ENCODE results near the gene SLC22A13. TPM values are rescaled to one million over a fixed set of nuclear protein-coding genes. Genes with fewer than 3 reads are reported as not detected.

Gene SLC22A13
- total RNA-seq, 4 donors from 2014 or later: 0.48 to 0.76 TPM; not detected in 2

GRCh38 chr3:38311476-38311875 lies 45.9 kb downstream of the SLC22A13 start:
- no peak overlapping the region for H3K27ac ChIP-seq
- H3K4me1 ChIP-seq: no peaks in the 10 kb centered on the region
- H3K36me3 ChIP-seq: no peaks in the 10 kb centered on the region
- intact Hi-C loops (cut with DNase I): no loop called here
- no peaks in the 10 kb centered on the region for H3K27me3 ChIP-seq
- 95 to 100% methylated on average over 1 of the region's 1 CpG for WGBS, 2 donors
- DNase-seq: no peak
- no peak for TF ChIP-seq POLR2A (IDR thresholded peaks at IDR 0.05)
- TF ChIP-seq, protein P1, sequence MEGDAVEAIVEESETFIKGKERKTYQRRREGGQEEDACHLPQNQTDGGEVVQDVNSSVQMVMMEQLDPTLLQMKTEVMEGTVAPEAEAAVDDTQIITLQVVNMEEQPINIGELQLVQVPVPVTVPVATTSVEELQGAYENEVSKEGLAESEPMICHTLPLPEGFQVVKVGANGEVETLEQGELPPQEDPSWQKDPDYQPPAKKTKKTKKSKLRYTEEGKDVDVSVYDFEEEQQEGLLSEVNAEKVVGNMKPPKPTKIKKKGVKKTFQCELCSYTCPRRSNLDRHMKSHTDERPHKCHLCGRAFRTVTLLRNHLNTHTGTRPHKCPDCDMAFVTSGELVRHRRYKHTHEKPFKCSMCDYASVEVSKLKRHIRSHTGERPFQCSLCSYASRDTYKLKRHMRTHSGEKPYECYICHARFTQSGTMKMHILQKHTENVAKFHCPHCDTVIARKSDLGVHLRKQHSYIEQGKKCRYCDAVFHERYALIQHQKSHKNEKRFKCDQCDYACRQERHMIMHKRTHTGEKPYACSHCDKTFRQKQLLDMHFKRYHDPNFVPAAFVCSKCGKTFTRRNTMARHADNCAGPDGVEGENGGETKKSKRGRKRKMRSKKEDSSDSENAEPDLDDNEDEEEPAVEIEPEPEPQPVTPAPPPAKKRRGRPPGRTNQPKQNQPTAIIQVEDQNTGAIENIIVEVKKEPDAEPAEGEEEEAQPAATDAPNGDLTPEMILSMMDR (IDR thresholded peaks at IDR 0.05): no peak
- no peak overlapping the region for H3K4me3 ChIP-seq
- no peaks in the 10 kb centered on the region for H3K9me3 ChIP-seq

GRCh38 chr3:38311941-38312340 lies 46.3 kb downstream of the SLC22A13 start:
- no peaks in the 10 kb centered on the region for H3K4me1 ChIP-seq
- intact Hi-C loops (cut with DNase I): no loop called here
- 51 to 53% methylated on average over 2 of the region's 2 CpGs for WGBS, 2 donors
- no peaks in the 10 kb centered on the region for H3K36me3 ChIP-seq
- H3K27ac ChIP-seq: no peak overlapping the region
- H3K27me3 ChIP-seq: no peaks in the 10 kb centered on the region
- DNase-seq: no peak
- H3K4me3 ChIP-seq: no peak overlapping the region
- no peak for TF ChIP-seq POLR2A (IDR thresholded peaks at IDR 0.05)
- TF ChIP-seq, protein P1 (IDR thresholded peaks at IDR 0.05): no peak
- no peaks in the 10 kb centered on the region for H3K9me3 ChIP-seq

DNA sequence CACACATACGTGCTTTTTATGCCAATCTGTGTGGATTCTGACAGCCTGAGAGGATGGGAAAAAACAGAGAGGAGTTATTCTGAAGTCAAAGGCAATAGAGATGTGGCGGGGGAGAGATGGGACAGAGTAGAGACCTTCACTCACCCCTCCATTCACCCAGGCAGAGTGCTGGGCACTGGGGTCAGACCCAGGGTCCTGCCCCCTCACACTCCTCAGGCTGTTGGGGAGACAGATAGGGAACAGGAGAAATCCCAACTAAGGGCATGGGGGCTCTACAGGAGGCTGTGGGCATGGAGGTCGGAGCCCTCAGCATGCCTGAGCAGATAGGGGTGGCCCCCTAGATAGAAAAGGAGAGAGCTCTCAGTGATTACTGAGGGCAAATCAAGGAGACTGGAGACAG lies 46.7 kb downstream of the SLC22A13 start:
- WGBS, 2 donors: 81 to 96% methylated on average over 3 of the region's 3 CpGs

GRCh38 chr3:38313263-38313662 lies 47.7 kb downstream of the SLC22A13 start:
- 50 to 79% methylated on average over 2 to 5 of the region's 5 CpGs for WGBS, 2 donors

More for the DNA sequence above, 46.7 kb downstream of the SLC22A13 start:
- DNase-seq: no peak
- no peaks in the 10 kb centered on the region for H3K4me1 ChIP-seq
- TF ChIP-seq POLR2A (IDR thresholded peaks at IDR 0.05): no peak
- TF ChIP-seq, protein P1 (IDR thresholded peaks at IDR 0.05): no peak
- no peaks in the 10 kb centered on the region for H3K36me3 ChIP-seq
- no peak overlapping the region for H3K27ac ChIP-seq
- intact Hi-C loops (cut with DNase I): no loop called here
- no peaks in the 10 kb centered on the region for H3K9me3 ChIP-seq
- no peaks in the 10 kb centered on the region for H3K27me3 ChIP-seq
- no peak overlapping the region for H3K4me3 ChIP-seq

GRCh38 chr3:38313695-38314094 lies 48.1 kb downstream of the SLC22A13 start:
- TF ChIP-seq, protein P1 (IDR thresholded peaks at IDR 0.05): no peak
- TF ChIP-seq POLR2A (IDR thresholded peaks at IDR 0.05): no peak
- Histone ChIP-seq H3K9me3 (no peaks in the 10 kb centered on the region), H3K4me3 (no peak overlapping the region), H3K27me3 (no peaks in the 10 kb centered on the region), H3K36me3 (no peaks in the 10 kb centered on the region), H3K27ac (no peak overlapping the region), H3K4me1 (no peaks in the 10 kb centered on the region)
- WGBS, 2 donors: 76 to 80% methylated on average over 1 to 8 of the region's 11 CpGs
- intact Hi-C loops (cut with DNase I): no loop called here
- DNase-seq: no peak

More at GRCh38 chr3:38313263-38313662, 47.7 kb downstream of the SLC22A13 start:
- Histone ChIP-seq H3K9me3 (no peaks in the 10 kb centered on the region), H3K36me3 (no peaks in the 10 kb centered on the region), H3K27me3 (no peaks in the 10 kb centered on the region), H3K4me1 (no peaks in the 10 kb centered on the region), H3K4me3 (no peak overlapping the region), H3K27ac (no peak overlapping the region)
- intact Hi-C loops (cut with DNase I): no loop called here
- TF ChIP-seq, protein P1 (IDR thresholded peaks at IDR 0.05): no peak
- no peak for TF ChIP-seq POLR2A (IDR thresholded peaks at IDR 0.05)
- no peak for DNase-seq

All from esophagus squamous epithelium (tissue), 5 donors.